GM21619 (cell line): ENCODE results near the gene SHLD1.

Experiments
- ATAC-seq: cut with Tn5 transposase; IDR thresholded peaks from one replicate; pipeline ENCODE4 v1.9.1; 2021; ENCODE audit not compliant: unreplicated experiment

Gene SHLD1

DNA sequence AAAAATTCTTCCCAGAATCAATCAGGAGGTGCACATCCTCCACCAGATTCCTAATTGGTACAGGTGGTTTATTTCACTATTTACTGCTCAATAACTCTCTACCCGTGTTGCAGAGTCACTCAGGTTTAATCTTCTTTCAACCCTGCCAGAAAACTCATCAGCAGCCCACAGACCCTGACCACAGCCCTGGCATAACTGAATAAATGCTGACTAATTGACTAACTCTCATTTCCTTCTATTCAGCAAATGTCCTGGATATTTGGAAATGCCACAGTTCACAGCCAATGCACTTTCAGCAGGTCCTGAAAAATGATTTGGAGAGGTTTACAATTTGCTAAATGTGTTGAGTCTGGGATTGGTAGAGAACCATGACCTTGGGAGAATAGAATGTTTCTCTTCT lies 137.8 kb downstream of the SHLD1 start:
- no peak for ATAC-seq

- ATAC-seq = no peak
These were observed 140.7 kb downstream of the SHLD1 start for GRCh38 chr20:5890773-5891441.

GRCh38 chr20:5893052-5893451 lies 142.9 kb downstream of the SHLD1 start:
- no peak for ATAC-seq

DNA sequence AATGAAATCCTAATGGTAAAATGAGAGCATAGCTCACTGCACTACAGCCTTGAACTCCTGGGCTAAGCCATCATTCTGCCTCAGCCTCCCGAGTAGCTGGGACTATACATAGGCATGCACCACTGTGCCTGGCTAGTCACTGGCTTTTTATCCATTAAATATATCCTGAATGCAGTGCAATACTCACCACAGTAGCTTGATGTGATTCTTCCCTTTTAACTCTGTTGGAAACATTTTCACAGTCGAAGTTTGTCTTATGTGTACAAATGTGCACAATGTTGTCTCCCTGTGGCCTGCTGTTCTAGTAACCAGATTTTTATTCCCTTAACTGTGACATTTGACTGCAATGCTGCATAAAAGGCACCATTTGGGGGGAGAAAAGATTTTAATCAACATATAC lies 143.4 kb downstream of the SHLD1 start:
- ATAC-seq = no peak

DNA sequence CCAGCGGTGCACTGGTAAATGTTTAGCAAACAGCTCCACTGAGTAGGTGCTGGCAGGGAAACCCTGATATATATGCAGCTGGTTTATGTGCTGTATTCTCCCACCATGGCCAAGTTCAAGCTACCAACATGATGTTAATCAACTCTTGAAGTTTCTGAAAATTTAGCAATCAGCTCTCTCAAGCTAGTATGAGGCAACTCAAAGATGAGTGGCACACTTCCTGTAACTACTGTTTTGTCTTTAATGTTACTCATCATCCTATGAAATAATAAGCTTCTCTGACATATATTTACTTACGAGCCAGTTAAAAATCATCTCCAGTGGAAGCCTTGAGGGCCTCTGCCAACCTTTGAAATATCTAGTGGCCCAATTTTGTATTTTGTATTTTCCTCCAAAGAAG lies 145.4 kb downstream of the SHLD1 start:
- ATAC-seq = no peak

GRCh38 chr20:5899444-5899843 lies 149.2 kb downstream of the SHLD1 start:
- ATAC-seq = no peak

GRCh38 chr20:5900908-5901307 lies 150.7 kb downstream of the SHLD1 start:
- no peak for ATAC-seq

GRCh38 chr20:5908981-5909380 lies 158.8 kb downstream of the SHLD1 start:
- ATAC-seq = no peak

DNA sequence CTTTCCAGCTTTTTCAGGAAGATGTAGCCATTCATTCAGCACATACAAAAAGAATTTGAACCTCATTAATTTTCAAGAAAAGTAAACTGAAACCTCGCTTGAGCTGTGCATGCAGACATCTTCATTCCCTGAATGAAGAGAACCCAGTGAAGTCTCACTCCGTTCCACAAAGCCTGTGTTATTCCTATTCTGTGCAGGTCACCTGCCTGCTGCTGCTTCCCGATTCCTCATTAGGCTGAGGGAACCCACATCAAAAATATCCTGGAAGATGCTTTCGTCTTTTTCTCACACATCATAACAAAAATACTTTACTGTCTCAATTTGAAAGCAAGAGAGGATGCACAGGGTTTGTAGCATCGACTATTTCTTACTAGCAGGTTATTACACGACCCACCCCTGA lies 160.0 kb downstream of the SHLD1 start:
- ATAC-seq = no peak

- no peak for ATAC-seq
These were observed 163.0 kb downstream of the SHLD1 start for GRCh38 chr20:5913166-5913565.
